LNCAP (cell line): Measurements from ENCODE around the gene KCNN3.

ENCODE experiments used
- CTCF ChIP-seq: fragments of 450-650 bp; IDR thresholded peaks from 2 replicates; pipeline ENCODE4 v1.5.1; 2017; ENCODE audit warnings: mild to moderate bottlenecking

Gene KCNN3

GRCh38 chr1:154712166-154712810, 157.8 kb downstream of the KCNN3 start:
- no peak for TF ChIP-seq CTCF

GRCh38 chr1:154711416-154711815, 158.7 kb downstream of the KCNN3 start:
- no peak for TF ChIP-seq CTCF

GRCh38 chr1:154710106-154710505, 160.0 kb downstream of the KCNN3 start:
- no peak for TF ChIP-seq CTCF

- TF ChIP-seq CTCF, result no peak
Measured at GRCh38 chr1:154707901-154708463, 162.1 kb downstream of the KCNN3 start.

- TF ChIP-seq CTCF, result no peak
Measured at GRCh38 chr1:154706851-154707250, 163.2 kb downstream of the KCNN3 start.

GRCh38 chr1:154705544-154705943, 164.5 kb downstream of the KCNN3 start:
- no peak for TF ChIP-seq CTCF

GRCh38 chr1:154703170-154703569, 166.9 kb downstream of the KCNN3 start:
- TF ChIP-seq CTCF, result no peak
